ENCODE data around the gene RPS3A.

DNA sequence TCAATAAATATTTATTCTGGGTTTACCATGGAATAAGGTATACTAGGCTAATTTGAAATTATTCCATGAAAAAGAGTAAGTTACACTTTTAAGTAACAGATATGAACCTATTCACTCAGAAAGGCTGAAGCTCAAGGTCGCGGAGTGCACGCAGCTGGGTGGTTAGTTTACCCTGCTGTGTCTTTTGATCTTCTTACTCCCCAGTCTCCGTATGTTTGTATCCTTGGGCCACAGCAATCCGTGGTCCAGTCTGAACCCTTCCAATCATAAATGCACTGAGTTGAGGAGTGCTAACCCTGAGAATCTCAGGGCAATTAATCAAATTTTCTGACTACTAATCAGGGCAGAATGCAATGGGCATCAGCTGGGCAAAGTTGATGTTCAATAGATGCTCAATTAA, 33.9 kb downstream of the RPS3A start:
- no peak for TF ChIP-seq RNF2 (IDR thresholded peaks at IDR 0.05; ENCODE audit: borderline replicate concordance, low read depth)
- no peak for TF ChIP-seq FOSB (CRISPR knock-in tag; IDR thresholded peaks at IDR 0.05)
- TF ChIP-seq CTCF (IDR thresholded peaks at IDR 0.05): no peak
- TF ChIP-seq HOXB5 (CRISPR knock-in tag; IDR thresholded peaks at IDR 0.05): no peak
- TF ChIP-seq TP53 (CRISPR knock-in tag; IDR thresholded peaks at IDR 0.05): no peak
- no peak for TF ChIP-seq GATA3 (IDR thresholded peaks at IDR 0.05; ENCODE audit: borderline replicate concordance)
- TF ChIP-seq REST (IDR thresholded peaks at IDR 0.05): no peak
- TF ChIP-seq MYC (IDR thresholded peaks at IDR 0.05; ENCODE audit: borderline replicate concordance, low read length): no peak
- no peak for TF ChIP-seq CHD2 (IDR thresholded peaks at IDR 0.05; ENCODE audit: low read length, partially characterized antibody)
- no peak for TF ChIP-seq MAFK (IDR thresholded peaks at IDR 0.05; ENCODE audit: partially characterized antibody)
- no peak for TF ChIP-seq USF2 (IDR thresholded peaks at IDR 0.05)
- TF ChIP-seq, protein P1, sequence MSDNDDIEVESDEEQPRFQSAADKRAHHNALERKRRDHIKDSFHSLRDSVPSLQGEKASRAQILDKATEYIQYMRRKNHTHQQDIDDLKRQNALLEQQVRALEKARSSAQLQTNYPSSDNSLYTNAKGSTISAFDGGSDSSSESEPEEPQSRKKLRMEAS (IDR thresholded peaks at IDR 0.05): no peak
- TF ChIP-seq SREBF2 (IDR thresholded peaks at IDR 0.05): no peak
- TF ChIP-seq HDAC2 (IDR thresholded peaks at IDR 0.05): no peak

All from A549 (cell line).